WERI-Rb-1 (cell line): ENCODE results near the gene HLA-A.

Experiments
- DNase-seq: peaks from one replicate; pipeline ENCODE4 v3.0.0-alpha.2; 2020
- H3K27ac ChIP-seq: fragments of 250-450 bp; sonication (Bioruptor Pico); 2 replicates; pipeline ENCODE4 v1.5.1; 2020; ENCODE audit warnings: mild to moderate bottlenecking, moderate library complexity
- H3K27me3 ChIP-seq: fragments of 250-450 bp; sonication (Bioruptor Pico); 2 replicates; pipeline ENCODE4 v1.5.1; 2021; ENCODE audit warnings: mild to moderate bottlenecking, low read depth, moderate library complexity; ENCODE audit not compliant: insufficient read depth, severe bottlenecking
- H3K36me3 ChIP-seq: fragments of 250-450 bp; sonication (Bioruptor Pico); 2 replicates; pipeline ENCODE4 v1.5.1; 2020; ENCODE audit warnings: mild to moderate bottlenecking, moderate library complexity
- H3K4me3 ChIP-seq: 2 replicates; pipeline ENCODE4 v1.5.1; 2011; ENCODE audit warnings: low read depth, mild to moderate bottlenecking, control low read depth, low read length
- H3K9me3 ChIP-seq: fragments of 250-450 bp; sonication (Bioruptor Pico); 2 replicates; pipeline ENCODE4 v1.5.1; 2021; ENCODE audit warnings: mild to moderate bottlenecking, moderate library complexity; ENCODE audit not compliant: severe bottlenecking
- TF ChIP-seq, protein P1 (sequence below): IDR thresholded peaks from 2 replicates; pipeline ENCODE4 v1.5.1; 2011; ENCODE audit warnings: low read depth, mild to moderate bottlenecking, control low read depth, inconsistent platforms, low read length

HLA-A gene

DNA sequence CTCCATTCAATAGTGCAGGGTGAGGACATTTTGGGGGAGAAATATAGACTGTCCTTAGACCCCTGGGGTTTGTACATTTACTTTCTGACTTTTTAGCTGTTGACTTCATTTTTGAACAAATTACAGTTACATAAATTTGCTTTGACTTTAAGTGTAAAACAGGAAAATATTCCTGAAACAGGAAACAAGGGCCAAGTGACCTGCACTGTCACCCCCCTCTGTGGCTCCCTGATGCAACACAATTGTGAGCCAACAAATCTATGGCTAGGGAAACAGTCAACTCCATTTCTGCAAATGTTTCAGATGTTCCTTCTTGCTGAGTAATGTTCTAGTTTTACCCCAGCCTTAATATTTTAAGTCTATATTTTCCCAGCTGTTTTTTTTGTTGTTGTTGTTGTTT is 39.8 kb downstream of the HLA-A start:
- TF ChIP-seq, protein P1, sequence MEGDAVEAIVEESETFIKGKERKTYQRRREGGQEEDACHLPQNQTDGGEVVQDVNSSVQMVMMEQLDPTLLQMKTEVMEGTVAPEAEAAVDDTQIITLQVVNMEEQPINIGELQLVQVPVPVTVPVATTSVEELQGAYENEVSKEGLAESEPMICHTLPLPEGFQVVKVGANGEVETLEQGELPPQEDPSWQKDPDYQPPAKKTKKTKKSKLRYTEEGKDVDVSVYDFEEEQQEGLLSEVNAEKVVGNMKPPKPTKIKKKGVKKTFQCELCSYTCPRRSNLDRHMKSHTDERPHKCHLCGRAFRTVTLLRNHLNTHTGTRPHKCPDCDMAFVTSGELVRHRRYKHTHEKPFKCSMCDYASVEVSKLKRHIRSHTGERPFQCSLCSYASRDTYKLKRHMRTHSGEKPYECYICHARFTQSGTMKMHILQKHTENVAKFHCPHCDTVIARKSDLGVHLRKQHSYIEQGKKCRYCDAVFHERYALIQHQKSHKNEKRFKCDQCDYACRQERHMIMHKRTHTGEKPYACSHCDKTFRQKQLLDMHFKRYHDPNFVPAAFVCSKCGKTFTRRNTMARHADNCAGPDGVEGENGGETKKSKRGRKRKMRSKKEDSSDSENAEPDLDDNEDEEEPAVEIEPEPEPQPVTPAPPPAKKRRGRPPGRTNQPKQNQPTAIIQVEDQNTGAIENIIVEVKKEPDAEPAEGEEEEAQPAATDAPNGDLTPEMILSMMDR = no peak
- DNase-seq = no peak
- no peaks in the 10 kb centered on the region for H3K9me3 ChIP-seq
- H3K27ac ChIP-seq = no peak overlapping the region
- peaks cover 39% of the 10 kb centered on the region for H3K27me3 ChIP-seq
- H3K4me3 ChIP-seq = no peak overlapping the region
- H3K36me3 ChIP-seq = no peaks in the 10 kb centered on the region

DNA sequence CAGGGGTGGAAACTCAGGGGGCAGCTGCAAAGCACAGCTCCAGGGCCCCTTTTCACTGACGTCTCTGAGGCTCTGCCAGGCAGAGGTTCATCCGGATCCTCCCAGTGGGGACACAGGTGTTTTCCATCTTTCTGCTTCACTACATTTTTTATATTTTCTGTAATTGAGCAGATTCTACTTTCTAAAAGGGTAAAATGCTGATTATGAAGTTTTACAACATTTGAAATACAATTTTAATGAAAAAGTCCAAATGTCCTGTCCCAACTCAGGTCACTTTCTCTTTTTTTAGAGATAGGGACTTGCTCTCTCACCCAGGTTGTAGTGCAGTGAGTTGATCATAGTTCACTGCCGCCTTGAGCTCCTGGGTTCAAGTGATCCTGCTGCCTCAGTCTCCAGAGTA is 41.9 kb downstream of the HLA-A start:
- no peak overlapping the region for H3K4me3 ChIP-seq
- no peak overlapping the region for H3K27ac ChIP-seq
- TF ChIP-seq, protein P1 = no peak
- no peaks in the 10 kb centered on the region for H3K9me3 ChIP-seq
- H3K36me3 ChIP-seq = no peaks in the 10 kb centered on the region
- no peak for DNase-seq
- peaks cover 21% of the 10 kb centered on the region for H3K27me3 ChIP-seq

DNA sequence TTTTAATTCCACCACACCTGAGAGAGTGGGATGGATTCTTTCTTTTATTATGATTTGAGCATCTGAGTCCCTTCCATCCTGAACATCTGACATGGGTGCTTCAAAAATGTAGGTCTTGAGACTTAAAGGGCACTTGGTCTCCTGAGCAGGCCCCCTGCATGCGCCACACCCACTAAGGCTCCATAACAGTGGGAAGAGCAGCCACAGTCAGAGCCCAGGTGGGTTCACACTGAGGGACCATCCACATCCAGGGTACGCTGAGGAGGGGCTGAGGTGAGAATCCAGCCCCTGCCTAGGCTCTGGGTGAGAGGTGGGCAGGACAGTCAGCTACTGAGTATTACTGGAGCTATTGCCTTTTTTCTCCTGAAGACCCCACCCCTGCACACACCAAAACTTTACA is 42.7 kb downstream of the HLA-A start:
- no peaks in the 10 kb centered on the region for H3K36me3 ChIP-seq
- DNase-seq = no peak
- H3K9me3 ChIP-seq = no peaks in the 10 kb centered on the region
- H3K27ac ChIP-seq = no peak overlapping the region
- H3K4me3 ChIP-seq = no peak overlapping the region
- TF ChIP-seq, protein P1 = no peak
- H3K27me3 ChIP-seq = peaks cover 21% of the 10 kb centered on the region

DNA sequence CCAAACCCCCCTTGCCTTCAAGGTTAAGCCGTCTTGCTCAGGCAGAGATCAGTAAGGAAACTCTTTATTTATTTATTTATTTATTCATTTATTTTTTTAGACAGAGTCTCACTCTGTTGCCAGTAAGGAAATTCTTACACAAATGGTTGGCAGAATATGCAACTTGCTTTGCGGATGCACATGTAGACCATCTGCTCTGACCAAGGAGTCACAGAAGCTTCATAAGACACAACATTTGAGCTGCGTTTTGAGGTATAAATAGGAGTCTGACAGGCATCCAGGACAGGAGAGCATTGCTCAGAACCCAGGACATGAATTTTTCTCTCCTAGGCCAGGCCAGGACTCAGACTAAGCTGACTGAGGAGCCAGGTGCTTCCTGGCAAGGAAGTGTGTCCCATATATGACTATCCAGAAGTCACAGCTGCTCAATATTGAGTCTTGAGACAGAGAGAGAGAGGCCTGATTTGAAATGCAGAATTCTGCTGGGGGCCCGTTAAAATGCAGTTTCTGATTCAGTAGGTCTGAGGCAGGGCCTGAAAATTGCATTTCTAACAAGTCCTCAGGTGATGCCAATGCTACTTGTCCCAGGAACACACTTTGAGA is 43.9 kb downstream of the HLA-A start:
- no peak for DNase-seq
- Histone ChIP-seq H3K4me3 (no peak overlapping the region), H3K27me3 (peaks cover 20% of the 10 kb centered on the region), H3K36me3 (no peaks in the 10 kb centered on the region), H3K27ac (no peak overlapping the region), H3K9me3 (no peaks in the 10 kb centered on the region)
- TF ChIP-seq, protein P1 = no peak

DNA sequence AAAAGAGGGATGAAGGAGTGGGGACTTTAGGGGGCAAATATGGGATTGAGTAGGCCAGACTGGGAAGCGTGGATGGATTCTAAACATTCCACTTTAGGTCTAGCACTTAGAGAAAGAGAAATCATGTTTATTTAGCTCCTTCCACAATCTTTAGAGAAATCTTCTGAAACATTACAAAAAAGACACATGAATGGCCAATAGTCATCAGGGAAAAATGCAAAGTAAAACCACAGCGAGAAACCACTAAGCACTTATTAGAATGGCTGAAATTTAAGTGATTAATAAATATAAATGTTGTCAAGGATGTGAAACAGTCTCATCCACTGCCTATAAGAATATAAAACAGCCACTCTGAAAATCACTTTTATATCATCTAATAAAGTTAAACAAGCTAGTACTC is 46.9 kb downstream of the HLA-A start:
- no peaks in the 10 kb centered on the region for H3K9me3 ChIP-seq
- peaks cover 2% of the 10 kb centered on the region for H3K27me3 ChIP-seq
- no peak overlapping the region for H3K4me3 ChIP-seq
- TF ChIP-seq, protein P1 = no peak
- H3K27ac ChIP-seq = no peak overlapping the region
- DNase-seq = no peak
- no peaks in the 10 kb centered on the region for H3K36me3 ChIP-seq

DNA sequence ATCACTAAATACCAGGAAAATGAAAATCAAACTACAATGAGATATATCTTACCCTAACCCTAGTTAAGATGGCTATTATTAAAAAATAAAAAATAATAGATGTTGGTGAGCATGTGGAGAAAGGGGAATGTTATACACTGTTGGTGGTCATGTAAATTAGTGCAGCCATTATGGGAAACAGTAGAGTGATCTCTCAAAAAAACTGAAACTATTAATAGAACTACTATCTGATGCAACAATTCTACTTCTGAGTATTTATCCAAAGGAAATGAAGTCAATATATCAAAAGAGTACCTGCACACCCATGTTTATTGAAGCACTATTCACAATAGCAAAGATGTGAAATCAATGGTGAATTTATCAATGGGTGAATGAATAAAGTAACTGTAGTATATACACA is 48.6 kb downstream of the HLA-A start:
- no peak overlapping the region for H3K4me3 ChIP-seq
- H3K9me3 ChIP-seq = no peaks in the 10 kb centered on the region
- no peaks in the 10 kb centered on the region for H3K36me3 ChIP-seq
- peaks cover 2% of the 10 kb centered on the region for H3K27me3 ChIP-seq
- DNase-seq = no peak
- TF ChIP-seq, protein P1 = no peak
- no peak overlapping the region for H3K27ac ChIP-seq
